Retinal pigment epithelial cell (primary cell): Measurements from ENCODE around the gene AKAP1.

Experiments used
- DNase-seq: peaks from one replicate; pipeline ENCODE4 v3.0.0-alpha.2; 2010; ENCODE audit warnings: low read depth
- H3K4me3 ChIP-seq: 2 replicates; pipeline ENCODE4 v1.5.1; 2011; ENCODE audit warnings: mild to moderate bottlenecking, low read length, control low read depth, moderate library complexity
- CTCF ChIP-seq: conservative IDR thresholded peaks from 2 replicates; pipeline ENCODE4 v1.5.1; 2011; ENCODE audit warnings: low read depth, low read length, control low read depth, inconsistent platforms

Gene AKAP1

DNA sequence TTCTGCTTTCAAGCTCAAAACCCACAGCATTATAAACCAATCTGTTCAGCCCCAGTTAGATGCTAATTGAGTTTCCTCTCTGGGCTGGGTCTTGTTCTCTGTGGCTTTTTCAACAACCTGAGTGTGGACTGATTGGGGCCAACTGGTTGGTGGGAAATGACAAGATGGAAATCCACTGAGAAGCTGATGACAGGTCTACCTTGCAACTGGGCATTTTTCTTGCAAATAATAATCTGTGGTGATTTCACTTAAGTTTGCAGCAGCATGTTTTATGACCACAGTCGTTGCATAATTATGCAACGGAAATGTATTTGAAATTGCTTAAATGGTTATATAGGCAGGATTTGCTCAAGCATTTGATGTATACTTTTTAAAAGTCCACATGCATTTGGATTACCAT, 69.9 kb downstream of the AKAP1 start:
- no peak overlapping the region for H3K4me3 ChIP-seq
- TF ChIP-seq CTCF, result no peak
- DNase-seq, result no peak

DNA sequence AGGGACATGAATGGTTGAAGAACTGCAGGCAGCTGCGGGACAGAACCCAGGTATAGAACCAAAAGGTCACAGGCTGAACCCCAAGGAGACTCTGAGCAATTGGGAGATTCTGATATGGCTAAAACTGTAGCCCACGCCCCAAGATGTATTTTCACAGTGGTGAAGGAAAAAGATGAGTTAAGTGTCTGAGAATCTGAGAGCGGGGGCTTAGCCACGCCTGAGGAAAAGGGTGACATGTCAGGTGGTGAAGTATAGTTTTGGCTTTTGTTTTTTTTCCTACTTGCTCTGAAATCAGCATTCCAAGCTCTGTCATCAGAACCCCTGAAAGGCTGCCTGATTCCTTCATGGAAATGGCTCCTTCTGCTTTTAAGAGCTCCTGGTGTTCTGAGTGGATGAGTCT, 73.3 kb downstream of the AKAP1 start:
- no peak for DNase-seq
- TF ChIP-seq CTCF, result no peak
- no peak overlapping the region for H3K4me3 ChIP-seq

DNA sequence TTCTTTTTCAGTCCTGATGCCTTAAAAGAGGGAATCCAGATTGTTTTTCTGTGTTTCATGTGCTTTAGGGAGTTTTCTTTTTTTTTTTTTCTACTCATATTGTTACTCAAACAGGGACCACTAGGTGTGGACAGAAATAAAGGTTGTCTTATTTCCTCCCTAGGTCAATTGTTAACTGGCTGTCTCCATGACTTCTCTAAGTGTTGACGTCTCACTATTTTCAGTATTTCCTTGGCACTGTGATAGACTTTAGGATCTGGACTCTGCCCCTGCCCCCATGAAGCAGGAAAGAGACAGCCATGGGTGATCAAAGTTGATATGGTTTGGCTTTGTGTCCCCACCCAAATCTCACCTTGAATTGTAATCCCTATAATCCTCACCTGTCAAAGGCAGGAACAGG, 73.7 kb downstream of the AKAP1 start:
- TF ChIP-seq CTCF, result no peak
- DNase-seq, result no peak
- no peak overlapping the region for H3K4me3 ChIP-seq

DNA sequence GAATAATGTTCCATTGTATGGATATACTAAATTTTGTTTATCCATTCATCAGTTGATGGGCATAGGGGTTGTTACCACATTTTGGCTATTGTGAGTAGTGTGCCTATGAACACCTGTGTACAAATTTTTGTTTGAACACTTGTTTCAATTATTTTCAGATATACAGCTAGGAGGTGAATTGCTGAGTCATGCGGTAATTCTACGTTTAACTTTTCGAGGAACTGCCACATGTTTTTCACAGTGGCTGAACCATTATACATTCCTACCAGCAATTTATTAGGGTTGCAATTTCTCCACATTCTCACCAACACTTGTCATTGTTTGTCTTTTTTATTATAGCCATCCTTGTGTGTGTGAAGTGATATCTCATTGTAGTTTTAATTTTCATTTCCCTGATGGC, 75.6 kb downstream of the AKAP1 start:
- no peak overlapping the region for H3K4me3 ChIP-seq
- DNase-seq, result no peak
- no peak for TF ChIP-seq CTCF

- no peak overlapping the region for H3K4me3 ChIP-seq
- no peak for TF ChIP-seq CTCF
- DNase-seq, result no peak
Observed at GRCh38 chr17:57164814-57165213, 79.8 kb downstream of the AKAP1 start.

- no peak for TF ChIP-seq CTCF
- no peak for DNase-seq
- no peak overlapping the region for H3K4me3 ChIP-seq
Observed at GRCh38 chr17:57165754-57166153, 80.7 kb downstream of the AKAP1 start.

DNA sequence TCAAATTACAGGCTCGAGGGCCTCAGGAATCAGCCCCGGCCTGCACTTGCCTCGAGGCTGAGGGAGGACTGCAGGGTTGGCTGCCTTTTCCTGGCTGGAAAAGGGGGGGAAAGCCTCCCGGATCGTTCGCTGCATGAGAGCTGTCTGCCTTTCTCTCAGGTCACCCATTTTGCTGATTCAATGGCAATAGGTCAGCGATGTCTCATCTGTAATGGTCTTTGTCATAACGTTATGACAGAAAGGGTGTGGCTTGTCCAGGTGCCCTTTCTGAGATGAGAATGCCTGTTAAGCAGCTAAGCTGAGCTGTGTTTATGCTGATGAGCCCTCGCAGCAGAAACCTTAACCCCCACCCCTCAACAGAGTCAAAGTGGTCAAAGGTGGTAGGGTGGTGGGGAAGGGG, 81.8 kb downstream of the AKAP1 start:
- H3K4me3 ChIP-seq, result no peak overlapping the region
- no peak for TF ChIP-seq CTCF
- DNase-seq, result no peak
